K562 (cell line): Measurements from ENCODE around the gene TTC22. TPM values are rescaled to one million over a fixed set of nuclear protein-coding genes. Genes with fewer than 3 reads are reported as not detected.

Experiments used
- ATF3 ChIP-seq, 2 experiments: fragments of 450-650 bp in 1 of 2; sonication (generic) in 1 of 2; formaldehyde crosslinking in 1 of 2; IDR thresholded peaks in 1 of 2; conservative IDR thresholded peaks in 1 of 2; 2 replicates each; pipeline versions ENCODE4 v1.6.1 to v1.8.1; 2016 to 2023; ENCODE audit warnings: mild to moderate bottlenecking in 2 of 2, moderate library complexity in 2 of 2, inconsistent platforms in 1 of 2, missing genetic modification reagents in 1 of 2
- BCL6 ChIP-seq: fragments of 250-450 bp; sonication (Bioruptor Pico); IDR thresholded peaks from 2 replicates; pipeline ENCODE4 v1.4.0; 2020
- CBX1 ChIP-seq: sonication (generic); IDR thresholded peaks from 2 replicates; pipeline ENCODE4 v1.6.1; 2016; ENCODE audit warnings: antibody characterized with exemption, low read depth, mild to moderate bottlenecking
- CEBPB ChIP-seq: fragments of 450-650 bp; IDR thresholded peaks from 2 replicates; pipeline ENCODE4 v1.6.1; 2016; ENCODE audit warnings: missing genetic modification characterization, missing compliant biosample characterization
- FUS ChIP-seq: fragments of 200-400 bp; formaldehyde crosslinking; optimal IDR thresholded peaks from 2 replicates; pipeline ENCODE3; 2017; ENCODE audit warnings: low read depth, low read length
- HLTF ChIP-seq: fragments of 450-650 bp; IDR thresholded peaks from 2 replicates; pipeline ENCODE4 v1.6.1; 2016
- MTF1 ChIP-seq: fragments of 250-450 bp; sonication (Bioruptor Pico); IDR thresholded peaks from 2 replicates; pipeline ENCODE4 v1.9.0; 2021; ENCODE audit warnings: moderate library complexity, mild to moderate bottlenecking, inconsistent platforms, borderline replicate concordance
- PRDM10 ChIP-seq: fragments of 450-650 bp; IDR thresholded peaks from 2 replicates; pipeline ENCODE4 v1.6.1; 2018; ENCODE audit not compliant: partially characterized antibody
- RBFOX2 ChIP-seq: fragments of 200-400 bp; formaldehyde crosslinking; IDR thresholded peaks from 2 replicates; pipeline ENCODE4 v1.6.1; 2017; ENCODE audit warnings: low read depth, mild to moderate bottlenecking, low read length, moderate library complexity
- RBM14 ChIP-seq: fragments of 200-400 bp; formaldehyde crosslinking; IDR thresholded peaks from 2 replicates; pipeline ENCODE4 v1.6.1; 2018; ENCODE audit warnings: low read depth, mild to moderate bottlenecking, low read length, moderate library complexity, borderline replicate concordance; ENCODE audit not compliant: insufficient read depth
- SPI1 ChIP-seq: IDR thresholded peaks from 2 replicates; pipeline ENCODE4 v1.6.1; 2011; ENCODE audit warnings: low read depth, low read length, control low read depth, borderline replicate concordance
- TCF7 ChIP-seq: sonication (generic); IDR thresholded peaks from 2 replicates; pipeline ENCODE4 v1.6.1; 2016; ENCODE audit warnings: antibody characterized with exemption, borderline replicate concordance
- TCFL5 ChIP-seq: fragments of 250-450 bp; sonication (Bioruptor Pico); conservative IDR thresholded peaks from 2 replicates; pipeline ENCODE4 v1.6.1; 2021; ENCODE audit warnings: mild to moderate bottlenecking, moderate library complexity, matching md5 sums
- TEAD1 ChIP-seq, 2 experiments: fragments of 450-650 bp in 1 of 2; sonication (generic) in 1 of 2; formaldehyde crosslinking; IDR thresholded peaks; 2 replicates each; pipeline versions ENCODE4 v1.4.0 to v1.8.0; 2020 to 2022; ENCODE audit warnings: mild to moderate bottlenecking in 2 of 2, missing genetic modification reagents in 1 of 2
- ZNF239 ChIP-seq: fragments of 250-450 bp; sonication (Bioruptor Pico); IDR thresholded peaks from 2 replicates; pipeline ENCODE4 v1.4.0; 2020; ENCODE audit warnings: mild to moderate bottlenecking
- ZNF24 ChIP-seq: fragments of 450-650 bp; IDR thresholded peaks from 2 replicates; pipeline ENCODE4 v1.6.1; 2016
- ZNF395 ChIP-seq: fragments of 200-800 bp; sonication (Bioruptor generic); IDR thresholded peaks from 2 replicates; pipeline ENCODE4 v1.6.1; 2017; ENCODE audit warnings: missing genetic modification characterization, missing compliant biosample characterization
- polyA plus RNA-seq, 8 experiments: library from polyadenylated mRNA; depleted of rRNA in 4 of 8; stranded (reverse) in 5 of 8; unstranded in 3 of 8; fragments of >200 nt; fragmentation: Nextera tagmentation in 2 of 8; fragmentation: Illumina TruSeq in 1 of 8; extraction: Ambion mirVana in 2 of 8; extraction: Trizol in 1 of 8; gene quantifications; 2 replicates each; pipeline versions ENCODE4 v1.2.1 to v1.2.3, GENCODE V29; 2011 to 2014; ENCODE audit warnings: inconsistent platforms in 1 of 8, missing spikeins in 1 of 8
- total RNA-seq, 7 experiments: library from RNA; depleted of rRNA in 6 of 7; stranded (reverse); fragments of >200 nt in 6 of 7; fragmentation: Illumina TruSeq in 2 of 7; extraction: Trizol in 2 of 7; gene quantifications; 2 replicates each; pipeline versions ENCODE4 v1.2.1 to v1.2.3, GENCODE V29; 2011 to 2021; ENCODE audit warnings: low replicate concordance in 1 of 7
- TF ChIP-seq, protein P1 (sequence below), 3 experiments: IDR thresholded peaks in 2 of 3; conservative IDR thresholded peaks in 1 of 3; 2 replicates each; pipeline ENCODE4 v1.5.1; 2011 to 2012; ENCODE audit warnings: low read length in 3 of 3, mild to moderate bottlenecking in 3 of 3, control low read depth in 2 of 3, improper control_type of control experiment in 1 of 3, inconsistent platforms in 1 of 3, low read depth in 1 of 3, mixed read lengths in 1 of 3, moderate library complexity in 1 of 3; ENCODE audit not compliant: insufficient read depth in 2 of 3
- TF ChIP-seq, protein P2 (sequence below): IDR thresholded peaks from 2 replicates; pipeline ENCODE4 v1.6.1; 2011; ENCODE audit not compliant: insufficient read length; ENCODE audit errors: extremely low read depth

Gene TTC22
- total and polyA plus RNA-seq, 9 of the 15 experiments (the other 6 are each of a cell fraction or from before 2014, with no cell fraction given) = 0.07 TPM; not detected in 8

DNA sequence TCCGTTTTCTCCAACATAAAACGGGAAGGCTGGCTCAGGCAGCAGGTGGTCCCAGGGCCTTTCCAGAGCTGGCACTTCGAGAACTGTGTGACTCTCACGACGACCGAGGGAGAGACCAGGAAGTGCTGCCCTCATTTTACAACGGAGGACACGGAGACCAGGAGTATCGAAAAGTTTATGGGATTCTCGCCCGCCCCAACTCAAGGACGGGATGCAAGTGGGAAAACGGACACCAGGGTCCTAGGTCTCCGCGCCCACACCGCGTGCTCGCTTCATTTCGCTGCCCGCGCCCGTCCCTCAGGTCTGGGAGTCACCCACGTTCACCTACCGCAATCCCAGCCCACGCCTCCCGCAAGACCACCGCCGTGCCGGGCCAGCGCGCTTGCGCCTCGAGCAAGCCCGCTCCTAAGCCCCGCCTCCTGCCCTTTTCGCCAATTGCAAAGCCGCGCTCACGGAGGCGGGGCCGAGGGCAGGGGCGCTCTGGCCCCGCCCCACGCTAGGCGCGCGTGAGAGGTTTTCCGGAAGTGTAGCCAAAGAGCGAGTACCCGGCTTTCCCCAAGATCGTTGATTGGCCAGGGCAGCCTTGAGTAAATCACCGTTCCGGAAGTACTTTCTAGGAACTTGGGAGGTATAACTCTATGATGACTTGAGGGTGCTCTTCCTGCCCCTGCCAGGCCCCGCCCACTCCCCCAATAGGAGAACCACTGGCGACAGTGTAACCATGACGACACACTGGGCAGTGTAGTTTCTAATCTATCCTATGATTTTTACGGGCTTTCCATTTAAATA lies 36.8 kb downstream of the TTC22 start, which contains the start of gene PARS2 (continued):
- no peak for TF ChIP-seq PRDM10
- peak; percentile 81 for TF ChIP-seq CEBPB (tag)
- TF ChIP-seq ZNF24 = no peak
- TF ChIP-seq RBFOX2 = peak; percentile 97
- no peak for TF ChIP-seq MTF1 (CRISPR knock-in tag)
- TF ChIP-seq, protein P1, sequence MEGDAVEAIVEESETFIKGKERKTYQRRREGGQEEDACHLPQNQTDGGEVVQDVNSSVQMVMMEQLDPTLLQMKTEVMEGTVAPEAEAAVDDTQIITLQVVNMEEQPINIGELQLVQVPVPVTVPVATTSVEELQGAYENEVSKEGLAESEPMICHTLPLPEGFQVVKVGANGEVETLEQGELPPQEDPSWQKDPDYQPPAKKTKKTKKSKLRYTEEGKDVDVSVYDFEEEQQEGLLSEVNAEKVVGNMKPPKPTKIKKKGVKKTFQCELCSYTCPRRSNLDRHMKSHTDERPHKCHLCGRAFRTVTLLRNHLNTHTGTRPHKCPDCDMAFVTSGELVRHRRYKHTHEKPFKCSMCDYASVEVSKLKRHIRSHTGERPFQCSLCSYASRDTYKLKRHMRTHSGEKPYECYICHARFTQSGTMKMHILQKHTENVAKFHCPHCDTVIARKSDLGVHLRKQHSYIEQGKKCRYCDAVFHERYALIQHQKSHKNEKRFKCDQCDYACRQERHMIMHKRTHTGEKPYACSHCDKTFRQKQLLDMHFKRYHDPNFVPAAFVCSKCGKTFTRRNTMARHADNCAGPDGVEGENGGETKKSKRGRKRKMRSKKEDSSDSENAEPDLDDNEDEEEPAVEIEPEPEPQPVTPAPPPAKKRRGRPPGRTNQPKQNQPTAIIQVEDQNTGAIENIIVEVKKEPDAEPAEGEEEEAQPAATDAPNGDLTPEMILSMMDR (IDR thresholded peaks at IDR 0.05 in 2 of 3, conservative IDR thresholded peaks at IDR 0.05 in 1 of 3; ENCODE audit: insufficient read depth in 2 of 3, low read depth in 1 of 3, low read length in 3 of 3) = no peak; a peak in 2 of 6 replicates
- TF ChIP-seq, protein P2, sequence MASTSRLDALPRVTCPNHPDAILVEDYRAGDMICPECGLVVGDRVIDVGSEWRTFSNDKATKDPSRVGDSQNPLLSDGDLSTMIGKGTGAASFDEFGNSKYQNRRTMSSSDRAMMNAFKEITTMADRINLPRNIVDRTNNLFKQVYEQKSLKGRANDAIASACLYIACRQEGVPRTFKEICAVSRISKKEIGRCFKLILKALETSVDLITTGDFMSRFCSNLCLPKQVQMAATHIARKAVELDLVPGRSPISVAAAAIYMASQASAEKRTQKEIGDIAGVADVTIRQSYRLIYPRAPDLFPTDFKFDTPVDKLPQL = no peak
- no peak for TF ChIP-seq FUS
- no peak for TF ChIP-seq RBM14
- TF ChIP-seq TCFL5 (CRISPR knock-in tag) = no peak
- no peak for TF ChIP-seq BCL6
- TF ChIP-seq CBX1 = no peak
- no peak for TF ChIP-seq ZNF395 (CRISPR knock-in tag)
- TF ChIP-seq SPI1 = peak; percentile 80
- peak in 1 of 2 experiments; percentile 34; a peak in 1 of 4 replicates for TF ChIP-seq TEAD1 (CRISPR knock-in tag; IDR thresholded peaks at IDR 0.05)
- no peak for TF ChIP-seq ZNF239
- no peak for TF ChIP-seq HLTF
- no peak for TF ChIP-seq TCF7
- peak; percentile 68; the same call in 1 of the 2 replicates for TF ChIP-seq ATF3 (IDR thresholded peaks at IDR 0.05)
- TF ChIP-seq ATF3 (CRISPR knock-in tag; conservative IDR thresholded peaks at IDR 0.05) = no peak
